T follicular helper cell (primary cell): ENCODE data around the gene RNF212.
"Not testable (repeated sequence)": the region's sequence is repeated elsewhere in the genome, so short reads cannot be mapped to it uniquely, and the experiment has no call there.

Source experiments
- DNase-seq: peaks from one replicate; pipeline ENCODE4 v3.0.0-alpha.2; 2020; ENCODE audit warnings: low read depth

Gene RNF212

DNA sequence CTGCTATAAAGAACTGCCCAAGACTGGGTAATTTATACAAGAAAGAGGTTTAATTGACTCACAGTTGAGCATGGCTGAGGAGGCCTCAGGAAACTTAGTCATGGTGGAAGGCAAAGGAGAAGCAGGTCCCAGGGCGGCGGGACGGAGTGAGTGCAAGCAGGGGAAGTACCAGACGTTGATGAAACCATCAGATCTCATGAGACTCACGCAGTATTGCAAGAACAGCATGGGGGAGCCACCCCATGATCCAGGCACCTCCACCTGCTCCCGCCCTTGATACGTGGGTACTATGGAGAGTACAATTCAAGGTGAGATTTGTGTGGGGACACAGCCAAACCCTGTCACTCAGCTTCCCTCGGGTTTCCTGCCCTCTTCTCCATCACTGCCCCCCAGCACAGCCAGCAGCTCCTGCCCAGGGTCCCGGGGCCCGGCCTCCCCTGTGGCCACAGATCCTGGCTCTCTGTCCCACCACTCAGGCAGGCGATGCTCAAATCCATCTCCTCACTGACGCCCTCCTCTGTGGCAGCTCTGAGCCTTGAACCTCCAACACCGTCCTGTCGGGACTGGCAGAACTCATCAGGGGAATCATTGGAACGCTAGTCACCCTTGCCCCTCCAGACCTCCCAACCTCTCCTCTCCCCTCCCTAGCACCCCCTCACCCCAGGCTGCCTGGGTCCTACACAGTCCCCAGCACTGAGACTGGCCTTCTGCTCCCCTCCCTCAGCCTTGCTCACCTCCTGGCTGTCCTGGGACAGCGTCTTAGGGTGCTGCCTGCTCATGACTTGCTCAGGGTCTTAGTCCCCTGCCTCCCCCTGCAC is 64.4 kb downstream of the RNF212 start:
- no peak for DNase-seq

DNA sequence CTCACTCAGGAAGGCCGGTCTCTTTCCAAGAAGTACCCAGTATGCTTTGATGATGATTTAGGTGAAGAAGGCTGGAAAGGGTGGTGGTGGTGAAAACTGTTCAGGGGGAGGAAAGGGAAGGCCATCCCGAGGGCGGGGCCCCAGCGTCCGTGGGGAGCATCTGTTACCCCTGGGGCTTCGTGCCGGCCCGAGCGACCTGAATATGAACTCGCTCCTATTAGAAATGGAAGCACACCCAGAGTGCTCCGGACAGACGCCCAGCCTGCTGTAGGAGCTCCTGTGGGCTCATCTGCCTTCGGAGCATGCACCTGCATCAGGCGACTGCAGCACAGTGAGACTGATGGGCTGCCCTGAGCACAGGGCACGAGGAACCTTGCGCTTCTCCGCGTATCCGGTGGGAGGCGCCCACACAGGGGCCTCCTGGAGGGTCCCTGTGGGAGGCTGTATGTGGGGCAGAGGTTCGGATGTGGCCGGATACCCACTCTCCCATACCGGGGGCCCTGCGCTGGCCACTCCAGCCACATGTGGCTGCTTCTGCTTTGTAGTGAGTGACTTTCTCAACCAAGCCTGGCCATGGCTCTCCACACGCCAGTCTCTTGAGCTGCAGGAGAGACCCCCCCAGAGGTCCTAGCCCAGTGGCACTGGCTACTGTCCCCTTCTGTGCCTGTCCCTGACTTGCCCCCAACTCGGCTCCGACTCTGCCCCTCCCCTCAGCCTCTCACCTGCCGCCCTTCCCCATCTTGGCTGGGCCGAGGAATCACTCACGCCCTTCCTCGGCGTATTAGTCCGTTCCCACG is 65.2 kb downstream of the RNF212 start:
- no peak for DNase-seq

DNA sequence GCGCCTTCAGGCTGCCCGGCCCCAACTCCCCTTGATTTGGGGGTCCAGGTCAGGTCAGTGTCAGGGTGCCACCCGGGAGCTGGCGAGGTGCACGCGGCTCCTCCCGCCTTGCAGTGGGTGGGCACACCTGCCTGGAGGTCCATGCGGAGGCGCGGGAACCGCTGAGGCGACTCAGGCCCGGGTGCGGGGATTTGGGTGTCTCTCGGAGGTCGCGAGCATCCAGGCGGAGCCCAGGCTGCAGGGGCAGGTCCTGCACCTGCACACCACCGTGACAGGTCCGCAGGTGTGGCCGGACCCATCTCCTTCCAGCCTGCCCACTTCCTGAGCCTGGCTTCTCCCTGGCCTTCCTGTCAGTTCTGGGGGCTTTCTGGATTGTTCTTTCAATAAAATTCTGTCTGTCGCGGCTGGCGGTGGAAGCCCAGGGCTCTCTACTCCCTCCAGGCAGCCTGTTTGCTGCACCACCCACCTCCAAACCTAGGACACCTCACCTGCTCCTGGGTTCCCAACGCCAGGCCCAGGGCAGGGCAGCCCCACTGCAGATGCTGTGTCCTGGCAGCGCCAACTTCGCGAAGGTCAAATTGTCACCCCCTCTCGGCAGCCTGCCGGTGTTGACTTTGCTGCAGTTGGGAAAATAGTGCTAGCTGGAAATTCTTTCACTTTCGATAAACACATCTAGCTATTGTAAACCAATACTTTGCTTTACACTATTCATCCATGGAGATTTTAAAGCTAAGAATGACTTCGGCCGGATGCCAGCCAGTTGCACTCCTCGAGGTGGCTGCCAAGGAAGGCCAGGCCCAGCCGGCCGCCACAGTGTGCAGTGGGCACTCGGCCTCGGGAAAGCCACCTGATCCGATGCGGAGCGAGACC is 66.0 kb downstream of the RNF212 start:
- no peak for DNase-seq

DNA sequence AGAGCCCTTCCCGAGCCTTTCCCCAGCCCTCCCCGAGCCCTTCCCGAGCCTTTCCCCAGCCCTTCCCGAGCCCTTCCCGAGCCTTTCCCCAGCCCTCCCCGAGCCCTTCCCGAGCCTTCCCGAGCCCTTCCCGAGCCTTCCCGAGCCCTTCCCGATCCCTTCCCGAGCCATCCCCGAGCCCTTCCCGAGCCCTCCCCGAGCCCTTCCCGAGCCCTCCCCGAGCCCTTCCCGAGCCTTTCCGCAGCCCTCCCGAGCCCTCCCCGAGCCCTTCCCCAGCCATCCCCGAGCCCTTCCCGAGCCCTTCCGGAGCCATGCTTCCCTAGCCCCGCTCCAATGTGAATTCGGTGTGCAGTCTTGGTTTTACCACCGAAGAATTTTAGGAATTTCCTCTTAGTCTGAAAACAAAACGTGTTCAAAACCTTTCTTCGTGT is 66.8 kb downstream of the RNF212 start:
- DNase-seq, result not testable (repeated sequence)

DNA sequence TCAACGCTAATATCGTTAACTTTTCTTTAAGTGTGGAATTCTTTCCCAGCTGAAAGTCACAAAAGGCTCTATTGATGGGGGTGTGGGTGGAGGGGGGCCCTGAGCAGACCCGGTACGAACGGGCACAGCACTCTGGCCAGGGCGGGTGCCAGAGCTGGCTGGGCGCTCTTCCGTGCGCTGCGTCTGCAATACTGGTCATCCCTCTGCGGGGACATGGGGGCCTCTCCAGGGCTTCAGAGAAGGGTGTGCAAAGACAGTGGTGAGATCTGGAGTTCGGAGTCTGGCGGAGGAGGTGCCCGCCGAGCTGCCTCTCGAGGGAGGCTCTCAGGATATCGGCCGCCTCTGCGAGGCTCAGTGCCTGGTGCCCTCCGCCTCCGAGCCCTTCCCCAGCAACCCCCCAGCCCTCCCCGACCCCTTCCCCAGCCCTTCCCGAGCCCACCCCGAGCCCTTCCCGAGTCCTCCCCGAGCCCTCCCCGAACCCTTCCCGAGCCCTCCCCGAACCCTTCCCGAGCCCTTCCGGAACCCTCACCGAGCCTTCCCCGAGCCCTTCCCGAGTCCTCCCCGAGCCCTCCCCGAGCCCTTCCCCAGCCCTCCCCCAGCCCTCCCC is 67.7 kb downstream of the RNF212 start:
- DNase-seq, result no peak

DNA sequence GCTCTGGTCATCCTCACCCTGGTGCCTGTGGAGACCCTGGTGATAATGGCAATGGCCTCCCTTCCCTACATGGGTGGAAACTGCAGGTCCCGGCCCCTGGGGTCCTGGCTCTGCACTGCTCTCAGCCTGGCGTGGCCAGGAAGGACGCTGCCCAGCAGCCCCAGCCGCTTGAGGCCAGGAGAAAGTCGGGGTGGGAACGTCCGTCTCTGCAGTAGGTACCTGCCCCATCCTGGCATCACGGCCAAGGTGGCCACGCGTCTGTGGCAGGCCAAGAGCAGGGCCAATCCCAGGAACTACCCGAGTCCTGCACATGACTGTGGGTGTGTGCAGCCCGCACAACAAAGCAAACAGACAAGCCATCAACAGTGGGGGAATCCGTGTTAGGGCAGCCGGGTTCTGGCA is 68.2 kb downstream of the RNF212 start:
- DNase-seq, result no peak

DNA sequence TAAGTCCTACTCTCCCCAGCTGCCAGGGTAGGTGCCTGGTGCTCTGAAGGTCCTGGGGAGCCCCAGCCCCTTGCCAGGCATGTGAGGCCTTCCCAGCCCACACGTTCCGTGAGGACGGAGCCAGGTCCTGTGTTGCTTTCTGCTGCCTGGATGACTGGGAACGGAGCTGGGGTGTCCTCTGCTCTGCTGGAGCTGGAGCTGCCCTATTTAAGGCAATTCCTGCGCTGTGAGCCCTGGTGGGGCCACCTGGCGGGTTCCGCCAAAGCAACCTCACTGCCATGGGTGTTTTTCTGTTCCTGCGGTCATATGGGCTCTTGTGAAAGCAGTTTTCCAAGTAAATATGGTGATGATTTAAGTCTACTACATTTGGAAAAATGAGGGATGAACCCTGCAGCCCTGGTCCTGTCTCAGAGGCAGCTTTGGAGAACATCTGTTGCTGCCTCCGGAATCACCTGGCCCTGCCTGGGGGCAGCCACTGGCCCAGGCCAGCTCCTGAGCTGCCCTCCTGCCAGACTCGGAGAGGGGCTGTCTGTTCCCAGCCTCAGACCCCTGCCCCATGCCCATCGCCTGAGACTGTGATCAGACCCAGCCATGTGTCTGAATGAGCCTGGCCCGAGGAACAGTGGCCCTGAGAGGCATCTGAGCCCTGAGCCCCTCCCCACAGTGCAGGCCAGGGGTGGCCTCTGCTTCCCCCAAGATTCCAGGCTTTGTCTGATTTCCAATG is 68.7 kb downstream of the RNF212 start:
- no peak for DNase-seq

DNA sequence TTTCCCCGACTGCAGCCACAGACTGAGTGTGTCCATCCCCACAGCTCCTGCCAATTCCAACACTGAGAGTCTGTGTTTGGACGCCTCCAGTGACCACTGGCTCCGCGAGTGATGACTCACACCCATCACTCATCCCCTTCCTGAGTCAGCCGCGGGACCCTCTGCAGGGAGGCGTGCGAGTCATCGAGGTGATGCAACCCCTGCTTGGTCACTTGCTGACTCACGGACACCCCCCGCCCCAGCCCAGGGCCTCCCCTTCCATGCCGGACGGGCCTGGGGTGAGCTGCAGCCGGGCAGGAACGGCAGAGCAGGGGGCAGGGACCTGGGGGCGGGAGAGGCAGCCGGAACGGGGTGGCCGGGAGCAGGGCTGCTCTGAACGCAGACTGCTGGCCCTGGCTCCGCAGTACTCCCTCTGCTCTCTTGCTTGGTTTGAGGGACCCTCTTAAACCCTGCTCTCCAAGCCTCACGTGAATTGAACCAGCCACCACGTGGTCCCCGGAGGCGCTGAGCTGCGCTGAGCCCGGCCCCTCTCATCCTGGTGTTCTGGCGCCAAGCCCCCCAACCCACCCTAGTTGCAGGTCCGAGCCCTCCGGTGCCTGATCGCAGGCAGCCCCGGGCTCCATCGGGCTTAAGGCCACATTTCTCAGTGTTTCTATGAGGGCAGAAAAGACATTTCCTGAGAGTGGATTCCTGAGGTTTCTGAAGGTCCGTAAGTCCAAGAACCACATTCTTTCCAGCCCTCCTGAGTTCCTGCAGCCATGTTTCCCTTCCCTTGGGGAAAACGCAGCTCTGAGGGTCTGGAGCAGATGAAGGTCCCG is 69.5 kb downstream of the RNF212 start:
- no peak for DNase-seq

DNA sequence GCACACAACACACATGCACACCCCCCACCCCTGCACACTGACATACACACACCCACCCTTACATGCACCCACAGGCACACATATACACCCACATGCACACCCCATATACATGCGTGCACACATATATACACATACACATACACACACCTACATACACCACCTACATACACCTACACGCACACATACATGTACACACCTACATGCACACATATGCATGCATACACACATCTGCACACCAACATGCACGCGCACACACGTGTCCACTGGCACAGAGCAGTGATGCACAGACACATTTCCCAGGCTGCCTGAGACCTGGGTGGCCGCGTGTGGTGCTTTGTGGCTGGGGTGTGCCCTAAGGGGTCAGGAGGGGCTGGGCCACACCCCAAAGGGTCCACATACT is 70.2 kb downstream of the RNF212 start:
- no peak for DNase-seq

DNA sequence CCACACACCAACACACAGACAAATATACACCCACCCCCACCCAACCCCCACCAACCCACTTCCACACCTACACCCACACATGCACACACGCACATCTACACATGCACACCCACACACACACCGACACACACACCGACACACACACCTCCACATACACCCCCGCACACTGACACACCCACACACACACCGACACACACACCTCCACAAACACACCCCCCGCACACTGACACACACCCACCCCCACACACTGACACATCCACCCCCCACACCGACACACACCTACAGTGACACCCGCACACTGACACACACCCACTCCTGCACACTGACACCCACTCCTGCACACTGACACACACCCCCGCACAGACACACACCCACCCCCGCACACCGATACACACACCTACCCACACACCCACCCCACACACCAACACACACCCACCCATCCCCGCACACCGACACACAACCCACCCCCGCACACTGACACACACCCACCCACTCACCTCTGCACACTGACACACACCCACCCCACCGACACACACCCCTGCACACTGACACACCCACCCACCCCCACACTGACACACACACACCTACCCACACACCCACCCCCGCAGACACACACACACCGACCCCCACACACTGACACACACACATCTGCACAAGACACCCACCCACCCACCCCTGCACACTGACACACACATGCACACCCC is 70.9 kb downstream of the RNF212 start:
- no peak for DNase-seq

DNA sequence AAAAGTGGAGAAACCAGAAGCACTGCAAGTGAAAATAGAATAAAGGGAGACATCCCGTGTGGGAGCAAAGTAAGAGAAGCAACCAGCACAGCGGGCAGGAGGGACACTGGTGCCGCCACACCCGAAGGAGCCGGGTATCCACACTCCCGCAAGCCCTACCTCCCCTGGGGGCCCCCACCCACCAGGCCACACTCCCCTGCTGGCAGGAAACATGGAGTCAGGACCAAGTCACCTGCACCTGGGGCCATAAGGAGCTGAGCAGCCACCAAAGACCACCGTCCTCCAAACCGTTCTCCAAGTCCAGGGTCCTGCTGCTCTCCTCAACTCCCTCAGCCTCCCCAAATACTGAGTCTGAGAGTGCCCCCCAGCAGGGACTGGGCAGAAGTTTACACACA is 71.4 kb downstream of the RNF212 start:
- DNase-seq, result no peak

DNA sequence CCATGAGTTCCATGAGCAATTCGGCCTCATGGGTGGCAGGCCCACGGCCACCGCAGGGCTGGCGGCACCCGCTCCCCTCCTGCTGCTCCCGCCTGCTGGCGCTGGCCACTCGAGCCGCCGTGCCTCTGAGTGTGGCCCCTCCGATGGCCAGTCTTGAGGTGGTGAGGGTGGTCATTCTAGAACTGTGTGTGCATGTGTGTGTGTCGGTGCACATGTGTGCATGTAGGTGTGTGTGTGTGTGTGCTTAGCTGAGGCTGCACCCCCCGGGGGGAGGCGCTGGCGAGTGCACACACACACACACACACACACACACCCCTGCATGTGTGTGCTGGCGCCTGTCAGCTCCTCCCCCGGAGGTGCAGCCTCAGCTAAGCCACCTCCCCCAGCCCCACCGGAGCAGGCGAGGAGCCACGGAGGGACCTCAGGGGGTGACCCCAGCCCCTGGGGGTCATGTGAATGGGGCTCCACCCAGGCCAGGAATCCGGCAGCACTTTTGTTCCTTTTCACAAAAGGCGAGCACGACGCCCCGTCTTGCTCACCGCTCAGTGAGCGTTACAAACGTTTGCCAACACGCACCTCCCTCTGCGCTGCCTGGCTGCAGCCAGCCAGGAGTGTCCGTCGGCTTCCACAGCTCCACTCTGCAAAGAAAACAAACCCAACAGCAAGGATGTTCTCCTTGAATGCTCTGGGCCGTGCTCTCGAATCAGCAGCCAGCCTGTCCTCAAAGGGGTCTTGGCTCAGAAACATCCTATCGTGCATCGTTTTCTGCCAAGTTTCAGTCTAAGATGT is 72.0 kb downstream of the RNF212 start:
- no peak for DNase-seq

DNA sequence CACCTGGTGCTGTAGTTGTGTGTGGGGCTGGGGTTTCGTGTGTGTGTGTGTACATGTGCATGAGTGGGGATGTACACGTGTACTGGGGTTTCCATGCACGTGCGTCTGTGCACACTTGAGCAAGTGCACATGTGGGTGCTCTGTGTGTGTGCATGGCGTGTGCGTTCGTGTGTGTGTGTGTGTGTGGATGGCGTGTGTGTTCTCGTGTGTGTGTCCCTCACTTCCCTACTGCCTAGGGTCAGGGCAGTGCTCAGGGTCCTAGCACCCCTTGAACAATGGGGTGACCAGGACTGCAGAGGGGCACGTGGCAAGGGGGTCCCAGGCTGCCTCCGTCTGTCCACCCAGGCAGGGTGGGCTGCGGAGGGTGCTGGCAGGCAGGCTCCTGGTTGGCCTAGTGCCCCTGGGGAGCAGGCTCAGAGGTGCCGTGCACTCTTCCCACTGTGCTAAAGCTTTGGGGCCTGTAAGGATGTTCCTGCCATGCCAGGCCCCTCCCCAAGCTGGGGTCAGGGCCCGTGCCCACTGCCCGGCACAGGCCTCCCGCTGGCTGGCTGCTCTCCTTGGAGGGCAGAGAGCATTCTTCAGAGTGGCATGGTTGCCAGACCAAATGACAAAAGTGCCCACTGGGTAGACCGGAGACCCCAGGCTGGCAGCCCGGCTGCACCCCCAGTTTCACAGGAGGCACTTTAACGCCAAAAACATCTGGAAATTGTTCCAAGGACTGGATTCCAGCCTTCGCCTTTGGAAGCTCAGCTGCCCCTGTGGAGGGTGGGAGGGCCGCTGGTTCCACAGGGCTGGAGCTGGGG is 72.8 kb downstream of the RNF212 start:
- no peak for DNase-seq

DNA sequence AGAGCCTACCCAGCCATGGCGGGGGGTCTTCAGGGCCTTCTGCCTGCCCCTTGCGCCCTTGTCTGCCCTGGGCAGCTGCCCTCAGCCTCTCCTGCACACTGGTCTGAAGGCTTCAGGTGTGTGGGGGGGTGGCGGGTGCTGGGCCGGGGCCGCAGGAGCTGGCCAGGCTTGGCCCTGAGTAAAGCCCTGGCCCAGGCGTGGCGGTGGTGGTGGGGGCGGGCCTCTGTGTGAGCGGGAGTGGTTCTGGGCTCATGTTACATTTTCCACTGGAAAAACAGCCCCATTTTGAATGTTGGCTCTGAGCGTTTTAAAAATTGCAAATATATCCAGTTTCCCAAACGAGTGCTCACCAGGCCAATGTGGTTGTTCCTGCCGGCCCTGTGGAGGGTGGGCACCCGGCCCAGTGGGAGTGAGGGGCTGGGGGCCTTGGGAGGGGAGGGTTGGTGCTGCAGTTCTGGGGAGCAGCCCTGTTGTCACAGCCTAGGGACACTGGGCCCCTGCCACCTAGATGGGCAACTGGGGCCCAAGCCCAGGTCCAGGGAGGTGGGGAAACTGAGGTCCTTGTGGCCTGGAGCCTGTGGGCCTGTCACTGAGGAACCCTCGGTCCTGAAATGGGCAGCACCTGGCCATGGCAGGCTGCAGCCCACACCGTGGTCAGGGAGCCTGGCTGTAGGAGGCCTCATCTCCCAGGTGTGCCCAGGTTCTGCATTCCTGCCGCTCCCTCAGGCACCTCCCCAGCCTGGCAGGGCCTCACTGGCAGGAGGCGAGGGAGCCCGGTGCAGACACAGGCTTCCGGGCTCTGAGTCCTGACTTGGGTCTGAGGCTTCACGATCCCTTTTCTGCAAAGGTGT is 73.6 kb downstream of the RNF212 start:
- no peak for DNase-seq

DNA sequence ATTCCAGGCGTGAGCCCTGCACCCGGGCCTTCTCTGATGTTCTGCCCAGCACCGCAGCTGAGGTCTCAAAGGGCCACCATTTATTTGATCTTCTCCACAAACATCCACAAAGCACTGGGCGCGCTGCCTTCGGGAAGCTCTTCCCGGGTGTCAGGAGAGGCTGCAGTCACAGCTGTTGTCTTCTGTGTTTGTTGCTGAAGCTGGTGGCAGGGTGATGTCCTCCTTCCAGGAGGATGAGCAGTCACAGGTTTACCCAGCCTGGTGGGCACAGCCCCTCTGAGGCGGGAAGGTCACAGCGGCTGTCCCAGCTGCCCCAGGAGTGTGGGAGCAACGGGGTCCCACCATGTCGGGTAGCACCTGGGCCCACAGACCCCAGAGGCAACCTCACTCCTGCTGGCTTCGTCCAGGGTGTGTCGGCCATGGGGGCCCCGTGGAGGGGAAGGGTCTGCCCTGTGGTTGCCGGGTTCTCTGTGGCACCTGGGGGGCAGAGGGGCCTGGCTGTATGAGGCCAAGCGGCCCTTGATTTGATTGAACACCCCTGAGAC is 74.3 kb downstream of the RNF212 start:
- no peak for DNase-seq

DNA sequence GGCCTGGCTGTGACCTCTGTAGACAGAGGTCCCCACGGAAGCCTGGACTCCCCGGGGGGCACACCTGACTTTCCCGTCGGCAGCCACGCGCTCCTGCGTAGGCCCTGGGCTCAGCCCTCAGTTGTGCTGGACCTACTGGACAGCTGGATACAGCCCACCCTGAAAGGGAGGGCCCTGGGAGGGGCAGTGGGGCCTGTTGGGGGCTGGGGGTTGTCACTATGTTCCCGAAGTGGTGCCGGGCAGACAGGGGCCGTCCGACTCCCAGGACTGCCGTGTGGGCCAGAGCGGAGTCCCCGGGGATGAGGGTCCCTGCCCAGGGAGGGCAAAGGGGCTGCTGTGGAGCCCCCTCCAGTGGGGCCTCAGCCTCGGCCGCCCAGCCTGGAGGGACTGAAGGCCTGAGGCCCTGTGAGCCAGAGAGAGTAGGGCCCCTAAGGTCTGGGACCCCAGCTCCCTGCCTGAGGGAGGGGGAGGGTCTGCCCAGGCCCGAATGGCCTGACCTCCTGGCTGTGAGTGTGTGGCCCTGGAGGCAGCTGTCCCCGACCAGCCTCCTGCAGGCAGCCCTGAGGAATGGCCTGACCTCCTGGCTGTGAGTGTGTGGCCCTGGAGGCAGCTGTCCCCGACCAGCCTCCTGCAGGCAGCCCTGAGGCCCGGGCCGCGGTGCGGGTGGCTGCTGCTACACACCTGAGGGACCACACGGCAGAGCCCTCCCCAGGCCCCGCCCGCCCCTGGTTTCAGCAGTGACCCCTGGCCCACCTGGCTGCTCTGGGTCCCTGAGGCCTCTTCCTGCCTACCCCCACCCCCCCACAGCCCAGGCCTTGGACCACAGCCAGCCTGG is 76.2 kb downstream of the RNF212 start:
- DNase-seq, result no peak
